GM18858 (cell line): ENCODE data around the gene FGA.

Experiments
- ATAC-seq: cut with Tn5 transposase; IDR thresholded peaks from one replicate; pipeline ENCODE4 v1.9.1; 2021; ENCODE audit not compliant: unreplicated experiment

FGA gene

DNA sequence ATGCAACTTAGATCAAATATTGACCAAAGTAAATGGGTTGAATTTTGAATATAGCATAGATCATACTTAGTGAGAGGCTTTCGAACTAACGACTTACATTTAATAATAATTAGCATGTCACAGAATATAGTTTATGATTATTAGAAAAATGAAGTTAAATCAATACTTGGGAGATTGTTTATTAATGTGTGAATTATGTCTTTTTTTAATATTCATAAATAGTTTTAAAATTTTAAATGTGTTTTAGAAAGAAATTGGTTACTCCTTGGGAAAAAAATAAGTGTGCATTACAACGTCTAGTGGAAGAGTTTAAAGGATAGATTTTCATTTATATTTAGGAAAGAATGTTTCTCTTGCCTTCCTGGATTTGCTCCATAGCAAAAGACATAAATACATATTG lies 7.3 kb downstream of the FGA start:
- ATAC-seq, result no peak

DNA sequence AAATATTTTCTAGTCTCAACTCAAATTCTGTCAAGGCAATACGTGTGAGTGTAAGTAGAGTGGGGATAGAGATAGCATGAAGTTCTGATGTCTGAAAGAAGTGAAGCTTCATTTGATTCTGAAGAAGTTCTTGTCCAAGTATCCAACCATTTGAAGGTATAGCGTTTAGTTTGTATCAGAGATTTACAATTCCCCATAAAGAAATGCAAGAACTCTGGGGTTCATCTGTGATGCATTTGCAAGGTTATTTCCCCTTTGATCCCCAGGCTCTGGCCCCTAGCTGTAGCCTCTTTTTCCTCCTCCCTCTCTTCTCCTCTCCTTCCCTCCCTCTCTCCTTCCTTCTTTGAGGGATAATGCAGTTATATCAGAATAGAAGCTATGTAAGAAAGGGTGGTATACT lies 7.8 kb downstream of the FGA start:
- no peak for ATAC-seq

DNA sequence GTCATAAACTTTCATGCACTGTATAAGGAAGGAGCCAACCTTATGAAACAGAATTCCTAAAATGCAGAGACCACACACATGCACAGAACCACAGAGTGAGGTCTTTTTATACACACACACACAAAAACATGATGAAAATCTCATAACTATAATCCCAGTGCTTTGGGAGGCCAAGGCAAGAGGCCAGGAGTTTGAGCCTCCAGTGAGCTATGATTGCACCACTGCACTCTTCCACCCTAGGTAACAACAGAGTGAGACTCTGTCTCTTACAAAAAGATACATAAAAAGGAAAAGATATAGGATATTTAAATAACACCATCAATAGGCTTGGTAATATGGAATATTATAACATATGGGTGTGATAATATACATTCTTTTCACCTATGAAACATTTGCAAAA lies 10.6 kb downstream of the FGA start:
- no peak for ATAC-seq

GRCh38 chr4:154578919-154579318 lies 11.6 kb downstream of the FGA start:
- no peak for ATAC-seq

GRCh38 chr4:154577324-154577723 lies 13.2 kb downstream of the FGA start:
- no peak for ATAC-seq

- no peak for ATAC-seq
Observed at GRCh38 chr4:154574311-154574710, 16.2 kb downstream of the FGA start.

- ATAC-seq, result no peak
Observed at GRCh38 chr4:154573190-154573870, 17.2 kb downstream of the FGA start.

DNA sequence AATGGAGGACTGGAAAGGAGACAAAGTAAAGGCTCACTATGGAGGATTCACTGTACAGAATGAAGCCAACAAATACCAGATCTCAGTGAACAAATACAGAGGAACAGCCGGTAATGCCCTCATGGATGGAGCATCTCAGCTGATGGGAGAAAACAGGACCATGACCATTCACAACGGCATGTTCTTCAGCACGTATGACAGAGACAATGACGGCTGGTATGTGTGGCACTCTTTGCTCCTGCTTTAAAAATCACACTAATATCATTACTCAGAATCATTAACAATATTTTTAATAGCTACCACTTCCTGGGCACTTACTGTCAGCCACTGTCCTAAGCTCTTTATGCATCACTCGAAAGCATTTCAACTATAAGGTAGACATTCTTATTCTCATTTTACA lies 21.0 kb downstream of the FGA start:
- no peak for ATAC-seq

DNA sequence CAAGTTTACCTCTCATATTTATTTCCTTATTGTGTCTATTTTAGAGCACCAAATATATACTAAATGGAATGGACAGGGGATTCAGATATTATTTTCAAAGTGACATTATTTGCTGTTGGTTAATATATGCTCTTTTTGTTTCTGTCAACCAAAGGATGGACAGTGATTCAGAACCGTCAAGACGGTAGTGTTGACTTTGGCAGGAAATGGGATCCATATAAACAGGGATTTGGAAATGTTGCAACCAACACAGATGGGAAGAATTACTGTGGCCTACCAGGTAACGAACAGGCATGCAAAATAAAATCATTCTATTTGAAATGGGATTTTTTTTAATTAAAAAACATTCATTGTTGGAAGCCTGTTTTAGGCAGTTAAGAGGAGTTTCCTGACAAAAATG lies 21.5 kb downstream of the FGA start:
- ATAC-seq, result no peak

DNA sequence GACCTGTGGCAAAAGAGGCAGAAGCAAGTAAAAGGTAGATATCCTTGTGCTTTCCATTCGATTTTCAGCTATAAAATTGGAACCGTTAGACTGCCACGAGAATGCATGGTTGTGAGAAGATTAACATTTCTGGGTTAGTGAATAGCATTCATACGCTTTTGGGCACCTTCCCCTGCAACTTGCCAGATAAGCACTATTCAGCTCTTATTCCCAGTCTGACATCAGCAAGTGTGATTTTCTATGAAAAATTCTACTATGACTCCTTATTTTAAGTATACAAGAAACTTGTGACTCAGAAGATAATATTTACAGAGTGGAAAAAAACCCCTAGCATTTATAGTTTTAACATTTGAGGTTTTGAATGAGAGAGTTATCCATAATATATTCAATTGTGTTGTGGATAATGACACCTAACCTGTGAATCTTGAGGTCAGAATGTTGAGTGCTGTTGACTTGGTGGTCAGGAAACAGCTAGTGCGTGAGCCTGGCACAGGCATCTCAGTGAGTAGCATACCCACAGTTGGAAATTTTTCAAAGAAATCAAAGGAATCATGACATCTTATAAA lies 23.8 kb downstream of the FGA start:
- ATAC-seq, result no peak

DNA sequence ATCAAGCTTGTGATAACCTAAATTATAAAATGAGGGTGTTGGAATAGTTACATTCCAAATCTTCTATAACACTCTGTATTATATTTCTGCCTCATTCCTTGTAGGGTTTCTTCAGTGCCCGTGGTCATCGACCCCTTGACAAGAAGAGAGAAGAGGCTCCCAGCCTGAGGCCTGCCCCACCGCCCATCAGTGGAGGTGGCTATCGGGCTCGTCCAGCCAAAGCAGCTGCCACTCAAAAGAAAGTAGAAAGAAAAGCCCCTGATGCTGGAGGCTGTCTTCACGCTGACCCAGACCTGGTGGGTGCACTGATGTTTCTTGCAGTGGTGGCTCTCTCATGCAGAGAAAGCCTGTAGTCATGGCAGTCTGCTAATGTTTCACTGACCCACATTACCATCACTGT lies 24.8 kb downstream of the FGA start:
- ATAC-seq, result no peak

- ATAC-seq, result no peak
Observed at GRCh38 chr4:154564311-154564710, 26.2 kb downstream of the FGA start.

DNA sequence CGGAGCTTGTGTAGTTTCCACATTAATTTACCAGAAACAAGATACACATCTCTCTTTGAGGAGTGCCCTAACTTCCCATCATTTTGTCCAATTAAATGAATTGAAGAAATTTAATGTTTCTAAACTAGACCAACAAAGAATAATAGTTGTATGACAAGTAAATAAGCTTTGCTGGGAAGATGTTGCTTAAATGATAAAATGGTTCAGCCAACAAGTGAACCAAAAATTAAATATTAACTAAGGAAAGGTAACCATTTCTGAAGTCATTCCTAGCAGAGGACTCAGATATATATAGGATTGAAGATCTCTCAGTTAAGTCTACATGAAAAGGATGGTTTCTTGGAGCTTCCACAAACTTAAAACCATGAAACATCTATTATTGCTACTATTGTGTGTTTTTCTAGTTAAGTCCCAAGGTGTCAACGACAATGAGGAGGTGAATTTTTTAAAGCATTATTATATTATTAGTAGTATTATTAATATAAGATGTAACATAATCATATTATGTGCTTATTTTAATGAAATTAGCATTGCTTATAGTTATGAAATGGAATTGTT lies 27.8 kb downstream of the FGA start, which contains the start of gene FGB:
TSS of gene FGB (plus strand) at position 315 of the 558 bp plus-strand sequence. CDS start at position 323, 8 bp downstream.
- ATAC-seq, result no peak

- no peak for ATAC-seq
Observed at GRCh38 chr4:154560824-154561231, 29.7 kb downstream of the FGA start.

DNA sequence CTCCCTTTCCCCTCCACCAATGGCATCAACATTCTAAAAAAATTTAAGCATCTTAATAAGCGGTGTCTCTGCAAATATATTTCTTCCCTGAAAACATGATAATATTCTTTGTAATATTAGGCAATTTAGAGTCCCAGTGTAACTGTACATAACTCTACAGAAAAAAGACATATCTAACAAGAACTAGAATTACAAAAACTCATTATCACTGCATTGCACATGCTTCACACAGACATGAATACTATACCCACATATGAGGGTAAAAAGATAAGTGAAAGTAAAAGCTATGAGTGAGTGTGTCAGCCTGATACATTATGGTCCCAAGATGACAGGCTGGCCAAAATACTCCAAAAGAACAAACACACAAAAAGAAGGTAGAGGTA lies 30.1 kb downstream of the FGA start:
- ATAC-seq, result no peak

- peak; percentile 74 for ATAC-seq
Observed at GRCh38 chr4:154559494-154560418, 30.8 kb downstream of the FGA start.

GRCh38 chr4:154559141-154559493 lies 31.4 kb downstream of the FGA start:
- no peak for ATAC-seq

DNA sequence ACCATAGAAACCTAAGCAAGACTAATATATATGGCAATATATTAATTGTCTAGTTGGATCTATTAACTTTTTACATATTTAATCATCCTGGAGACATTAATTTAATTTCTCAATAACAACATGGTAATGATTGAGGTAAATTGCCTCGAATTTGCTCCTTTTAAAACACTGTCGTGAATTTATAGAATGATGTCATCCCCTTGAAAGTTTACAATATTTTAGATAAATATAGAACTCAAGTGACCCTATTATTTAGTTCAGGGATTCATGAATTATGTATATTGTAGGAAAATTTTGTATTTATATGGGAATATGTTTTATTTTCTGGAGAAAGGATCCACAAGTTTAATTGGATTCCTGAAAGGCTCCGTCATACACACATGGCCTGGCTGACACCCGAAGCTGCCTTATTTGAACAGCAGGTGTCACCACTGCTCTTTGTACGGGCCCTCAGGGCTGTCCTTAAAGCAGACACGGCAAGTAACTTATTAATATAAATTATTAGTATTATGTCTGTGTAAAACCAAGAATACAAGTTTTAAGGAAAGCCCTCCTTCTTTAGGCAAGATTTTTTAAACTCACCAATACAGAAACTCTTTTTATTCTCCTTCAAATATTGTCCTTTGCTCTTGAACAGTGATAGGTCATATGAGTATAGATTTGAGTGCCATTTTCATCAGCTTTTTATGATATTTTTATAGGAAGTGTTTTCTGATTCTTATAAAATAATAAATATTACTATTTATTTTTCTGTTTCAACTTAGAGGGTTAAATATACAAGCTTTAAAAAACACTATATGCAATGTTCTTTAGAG lies 38.5 kb downstream of the FGA start:
- peak; percentile 42 for ATAC-seq

DNA sequence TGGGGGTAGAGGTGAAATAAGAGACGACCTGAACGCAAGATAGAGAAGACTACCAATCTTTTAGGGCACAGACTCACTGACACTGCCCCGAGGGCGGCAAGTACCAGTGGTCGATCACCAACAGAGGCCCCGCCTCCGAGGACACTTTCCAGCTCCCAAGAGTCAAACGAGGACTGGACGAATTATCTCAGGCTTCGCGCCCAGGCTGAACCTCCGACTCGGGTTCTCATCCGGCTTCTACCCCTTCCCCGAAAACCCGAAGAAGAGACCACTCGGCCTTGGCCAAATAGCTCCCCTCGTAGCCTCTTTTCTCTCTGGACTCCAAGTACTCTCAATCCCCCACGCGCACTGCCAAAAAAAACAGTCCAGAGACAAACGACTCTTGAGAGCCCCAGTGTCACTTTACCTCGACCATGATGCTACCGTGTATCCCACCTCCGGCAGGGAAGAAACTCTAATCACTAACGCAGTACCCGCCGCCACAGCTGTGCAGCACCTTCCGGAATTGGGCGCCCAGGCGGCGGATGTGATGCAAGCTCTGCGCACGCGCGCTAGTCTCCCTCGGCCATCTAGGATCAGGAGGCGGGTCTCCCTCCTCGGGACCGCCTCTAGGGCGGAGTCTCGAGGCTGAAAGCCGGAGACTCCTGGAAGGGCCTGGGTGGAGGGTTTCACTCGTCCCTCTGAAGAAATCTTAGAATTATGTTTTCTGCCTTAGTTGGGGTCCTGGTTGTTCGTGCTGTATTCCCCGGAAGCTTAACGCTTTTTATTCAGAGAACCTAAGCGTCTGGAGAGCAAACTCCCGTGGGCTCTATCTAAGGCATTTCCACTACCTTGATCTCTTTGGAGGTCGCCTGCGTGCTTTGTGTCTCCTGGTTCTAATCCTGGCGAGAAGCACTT lies 40.4 kb downstream of the FGA start, which contains the start of gene PLRG1:
TSS of gene PLRG1 (minus strand) at position 507 of the 897 bp plus-strand sequence. CDS start at position 415, 92 bp downstream.
- peak; percentile 97 for ATAC-seq

- no peak for ATAC-seq
Observed at GRCh38 chr4:154545689-154546088, 44.9 kb downstream of the FGA start.
